GM23248 (cell line): ENCODE results near the gene ALG1.
"Not testable (repeated sequence)": the region's sequence is repeated elsewhere in the genome, so short reads cannot be mapped to it uniquely, and the experiment has no call there.

Source experiments
- EZH2 ChIP-seq: fragments of 200-600 bp; sonication (generic); IDR thresholded peaks from 2 replicates; pipeline ENCODE4 v1.6.1; 2018; ENCODE audit warnings: antibody characterized with exemption, mild to moderate bottlenecking; ENCODE audit not compliant: insufficient read depth, poor library complexity, severe bottlenecking
- EZH2phosphoT487 ChIP-seq: fragments of 200-600 bp; sonication (generic); IDR thresholded peaks from 2 replicates; pipeline ENCODE4 v1.6.1; 2018; ENCODE audit warnings: antibody characterized with exemption, moderate library complexity, mild to moderate bottlenecking, low read depth; ENCODE audit not compliant: insufficient read depth

- TF ChIP-seq EZH2, EZH2phosphoT487: not testable (repeated sequence)
These were observed 21.4 kb downstream of the ALG1 start for GRCh38 chr16:5093081-5093480.
